Rectal smooth muscle tissue (tissue), 1 donor: ENCODE data around the gene CPNE6.

Experiments used
- H3K27ac ChIP-seq: one replicate; pipeline ENCODE4 v1.7.0; 2013; ENCODE audit warnings: low read depth, low read length, inconsistent platforms
- H3K27me3 ChIP-seq: one replicate; pipeline ENCODE4 v1.7.0; 2013; ENCODE audit warnings: low read length; ENCODE audit not compliant: control insufficient read depth, insufficient read depth
- H3K36me3 ChIP-seq: one replicate; pipeline ENCODE4 v1.7.0; 2013; ENCODE audit warnings: low read length; ENCODE audit not compliant: control insufficient read depth, insufficient read depth
- H3K4me1 ChIP-seq: one replicate; pipeline ENCODE4 v1.7.0; 2013; ENCODE audit warnings: low read length; ENCODE audit not compliant: control insufficient read depth, insufficient read depth
- H3K4me3 ChIP-seq: one replicate; pipeline ENCODE4 v1.7.0; 2013; ENCODE audit warnings: low read length
- H3K9ac ChIP-seq: one replicate; pipeline ENCODE4 v1.7.0; 2013; ENCODE audit warnings: low read length

Gene CPNE6

DNA sequence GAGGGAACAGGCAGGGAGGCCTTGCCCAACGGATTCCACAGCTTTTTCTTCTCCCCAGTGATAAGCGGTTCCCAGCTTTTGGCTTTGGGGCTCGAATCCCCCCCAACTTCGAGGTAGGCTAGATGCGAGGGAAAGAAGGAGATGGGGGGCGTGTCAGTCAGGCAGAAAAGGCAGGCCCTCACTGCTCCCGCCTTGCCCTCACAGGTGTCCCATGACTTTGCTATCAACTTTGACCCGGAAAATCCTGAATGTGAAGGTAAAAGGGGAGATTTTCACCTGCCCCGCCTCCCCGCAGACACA lies 4.9 kb downstream of the CPNE6 start:
- Histone ChIP-seq H3K4me1 (peaks cover 2% of the 10 kb centered on the region), H3K4me3 (no peak overlapping the region), H3K27me3 (no peaks in the 10 kb centered on the region), H3K36me3 (no peaks in the 10 kb centered on the region), H3K27ac (no peak overlapping the region), H3K9ac (no peak overlapping the region)

DNA sequence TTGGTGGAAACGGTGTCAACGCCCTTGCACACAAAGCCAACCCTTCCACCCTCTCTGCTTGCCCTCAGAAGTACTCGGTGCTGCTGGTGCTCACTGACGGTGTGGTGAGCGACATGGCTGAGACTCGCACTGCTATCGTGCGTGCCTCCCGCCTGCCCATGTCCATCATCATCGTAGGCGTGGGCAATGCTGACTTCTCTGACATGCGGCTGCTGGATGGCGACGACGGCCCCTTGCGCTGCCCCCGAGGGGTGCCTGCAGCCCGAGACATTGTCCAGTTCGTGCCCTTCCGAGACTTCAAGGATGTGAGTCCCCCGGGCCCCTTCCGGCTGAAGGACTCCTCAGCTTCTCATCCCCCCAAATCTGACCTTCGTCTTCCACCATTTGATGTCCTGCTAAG lies 5.7 kb downstream of the CPNE6 start:
- Histone ChIP-seq H3K27ac (no peak overlapping the region), H3K27me3 (no peaks in the 10 kb centered on the region), H3K36me3 (no peaks in the 10 kb centered on the region), H3K9ac (no peak overlapping the region), H3K4me1 (peaks cover 2% of the 10 kb centered on the region), H3K4me3 (no peak overlapping the region)

DNA sequence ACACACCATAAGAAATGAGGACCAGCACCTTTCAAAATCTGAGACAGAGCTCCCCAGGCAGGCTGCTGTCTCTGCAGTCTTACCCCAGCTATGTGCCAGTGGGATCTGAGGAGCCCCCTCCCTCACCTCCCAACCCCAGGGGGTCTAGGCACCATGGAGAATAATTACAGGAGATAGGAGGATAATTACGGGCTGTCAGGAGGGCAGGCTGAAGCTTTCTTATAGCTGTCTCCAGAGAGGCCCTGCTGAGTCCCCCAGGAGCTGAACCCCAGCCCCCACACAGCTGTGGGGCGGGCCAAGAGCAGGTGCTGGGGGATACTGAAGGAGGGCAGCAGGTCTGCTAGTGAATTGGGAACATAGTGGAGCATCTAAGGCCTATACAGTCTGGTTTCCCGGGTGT lies 6.8 kb downstream of the CPNE6 start:
- H3K4me1 ChIP-seq, result peaks cover 2% of the 10 kb centered on the region
- H3K27ac ChIP-seq, result no peak overlapping the region
- no peaks in the 10 kb centered on the region for H3K27me3 ChIP-seq
- H3K9ac ChIP-seq, result no peak overlapping the region
- H3K36me3 ChIP-seq, result no peaks in the 10 kb centered on the region
- H3K4me3 ChIP-seq, result no peak overlapping the region

DNA sequence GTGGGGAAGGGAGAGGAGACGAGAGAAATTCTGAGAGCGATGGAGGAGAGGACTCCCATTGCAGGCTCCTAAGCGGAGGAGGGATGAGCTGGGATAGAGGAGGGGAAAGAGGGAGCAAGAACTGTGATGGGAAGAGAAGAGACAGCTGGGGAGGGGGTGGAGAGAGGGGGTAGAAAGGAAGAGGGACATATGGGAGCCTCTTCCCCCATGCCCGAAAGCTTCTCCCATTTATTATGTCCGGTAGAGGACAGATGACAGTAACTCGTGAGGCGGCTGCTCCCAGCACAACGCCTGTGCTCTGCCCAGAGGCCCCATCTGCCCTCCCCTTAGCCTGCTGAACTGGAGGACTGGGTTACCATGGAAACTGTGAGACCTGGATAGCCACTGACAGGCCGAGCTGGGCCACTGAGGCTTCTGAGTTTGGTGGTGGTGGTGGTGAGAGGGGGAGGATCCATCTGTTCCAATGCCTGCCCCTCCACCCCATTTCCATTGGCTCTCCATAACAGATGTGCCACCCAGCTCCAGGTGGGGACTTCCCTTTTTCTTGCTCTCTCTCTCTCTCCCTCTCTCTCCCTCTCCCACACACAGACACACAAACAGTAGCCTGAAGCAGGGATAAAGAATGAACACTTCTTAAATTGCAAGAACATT lies 8.3 kb downstream of the CPNE6 start:
- no peaks in the 10 kb centered on the region for H3K36me3 ChIP-seq
- H3K4me3 ChIP-seq, result no peak overlapping the region
- H3K27me3 ChIP-seq, result no peaks in the 10 kb centered on the region
- peaks cover 2% of the 10 kb centered on the region for H3K4me1 ChIP-seq
- no peak overlapping the region for H3K27ac ChIP-seq
- H3K9ac ChIP-seq, result no peak overlapping the region

DNA sequence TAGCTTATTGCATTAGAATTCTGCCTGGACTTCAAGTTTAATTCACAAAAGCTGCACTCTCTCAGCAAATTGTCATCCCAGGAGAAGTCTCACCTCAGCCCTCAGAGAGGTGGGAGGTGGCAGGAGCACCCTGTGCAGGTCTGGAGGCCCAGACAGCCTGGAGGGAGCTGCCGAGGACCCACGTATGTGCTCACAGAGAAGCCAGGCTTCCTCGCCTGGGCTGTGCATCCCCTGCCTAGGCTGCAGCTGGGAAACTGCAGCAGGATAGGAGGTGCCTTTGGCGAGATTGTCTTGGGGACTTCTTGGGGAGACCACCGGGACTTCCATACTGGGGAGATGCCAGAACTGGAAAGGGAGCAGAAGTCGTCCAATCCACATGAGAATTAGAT lies 8.8 kb downstream of the CPNE6 start:
- no peak overlapping the region for H3K9ac ChIP-seq
- H3K27ac ChIP-seq, result no peak overlapping the region
- H3K27me3 ChIP-seq, result no peaks in the 10 kb centered on the region
- H3K4me1 ChIP-seq, result peaks cover 2% of the 10 kb centered on the region
- no peak overlapping the region for H3K4me3 ChIP-seq
- H3K36me3 ChIP-seq, result no peaks in the 10 kb centered on the region

GRCh38 chr14:24080888-24081738 lies 9.8 kb downstream of the CPNE6 start:
- peaks cover 2% of the 10 kb centered on the region for H3K4me1 ChIP-seq
- H3K27me3 ChIP-seq, result no peaks in the 10 kb centered on the region
- H3K36me3 ChIP-seq, result no peaks in the 10 kb centered on the region
- no peak overlapping the region for H3K9ac ChIP-seq
- H3K4me3 ChIP-seq, result peak overlapping the region; percentile 65
- H3K27ac ChIP-seq, result no peak overlapping the region

DNA sequence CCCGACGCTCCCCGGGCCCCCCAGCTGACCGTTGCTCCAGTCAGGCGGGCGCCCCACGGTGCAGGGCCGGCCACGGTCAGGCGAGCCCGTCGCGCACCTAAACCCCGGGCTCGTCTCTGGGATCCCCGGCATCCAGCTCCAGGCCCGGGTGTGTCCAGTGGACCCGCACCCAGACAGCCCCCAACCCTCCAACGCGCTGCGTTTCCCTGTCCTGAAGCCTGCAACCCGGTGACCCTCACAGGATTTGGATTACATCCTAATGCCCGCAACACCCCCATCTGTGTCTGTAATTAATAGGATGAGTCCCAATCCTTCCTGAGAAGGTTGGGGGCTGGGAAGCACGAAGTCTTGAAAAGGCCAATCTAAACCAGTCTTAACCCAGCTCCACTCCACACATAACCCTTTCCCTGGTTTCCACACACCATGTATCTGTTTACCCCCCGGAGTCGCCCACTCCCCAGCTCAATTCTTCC lies 10.4 kb downstream of the CPNE6 start:
- H3K9ac ChIP-seq, result no peak overlapping the region
- peaks cover 2% of the 10 kb centered on the region for H3K4me1 ChIP-seq
- H3K27ac ChIP-seq, result no peak overlapping the region
- no peaks in the 10 kb centered on the region for H3K27me3 ChIP-seq
- peak overlapping the region; percentile 65 for H3K4me3 ChIP-seq
- H3K36me3 ChIP-seq, result no peaks in the 10 kb centered on the region

- Histone ChIP-seq H3K4me1 (peaks cover 2% of the 10 kb centered on the region), H3K4me3 (no peak overlapping the region), H3K27ac (no peak overlapping the region), H3K9ac (no peak overlapping the region), H3K27me3 (no peaks in the 10 kb centered on the region), H3K36me3 (no peaks in the 10 kb centered on the region)
These were observed 11.2 kb downstream of the CPNE6 start for GRCh38 chr14:24082411-24083080.

DNA sequence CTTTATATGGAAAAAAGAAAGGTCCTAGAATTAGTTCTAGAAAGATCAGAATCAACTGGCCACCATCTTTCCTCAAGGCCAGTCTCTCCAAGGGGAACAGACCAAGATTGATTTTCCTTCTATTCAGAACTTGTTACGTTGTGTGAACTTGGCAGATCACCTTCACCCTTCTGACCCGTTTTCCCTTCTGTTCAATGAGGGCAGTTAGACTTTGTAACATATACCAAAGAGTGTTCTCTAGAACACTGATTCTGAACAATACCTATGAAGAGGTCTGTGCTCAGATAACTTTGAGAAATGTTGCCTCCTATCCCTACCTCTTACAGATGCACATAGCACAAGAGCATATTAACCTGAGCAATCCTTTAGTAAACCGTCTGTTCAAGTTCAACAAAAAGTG lies 12.1 kb downstream of the CPNE6 start:
- Histone ChIP-seq H3K36me3 (no peaks in the 10 kb centered on the region), H3K27ac (no peak overlapping the region), H3K4me3 (no peak overlapping the region), H3K4me1 (peaks cover 2% of the 10 kb centered on the region), H3K27me3 (no peaks in the 10 kb centered on the region), H3K9ac (no peak overlapping the region)

DNA sequence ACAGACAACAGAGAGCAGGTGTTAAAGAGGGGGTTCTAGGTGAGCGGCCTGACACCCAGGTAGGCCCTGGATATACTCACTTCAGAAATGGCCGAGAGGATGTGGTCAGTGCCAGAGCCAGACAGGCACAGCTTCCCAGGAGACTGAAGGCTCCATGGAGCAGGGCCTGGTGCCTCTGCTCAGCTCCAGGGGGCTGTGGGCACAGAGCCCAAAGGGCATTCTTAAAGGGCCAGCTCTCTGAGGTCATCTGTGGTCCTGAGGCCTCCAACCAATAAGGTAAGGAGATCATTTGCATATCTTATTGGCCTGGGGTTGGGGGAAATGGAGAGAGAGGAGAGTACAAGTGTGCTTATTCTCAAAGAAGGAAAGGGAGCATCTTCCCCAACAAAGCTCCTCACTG lies 13.1 kb downstream of the CPNE6 start:
- peaks cover 2% of the 10 kb centered on the region for H3K4me1 ChIP-seq
- no peak overlapping the region for H3K9ac ChIP-seq
- H3K36me3 ChIP-seq, result no peaks in the 10 kb centered on the region
- H3K27ac ChIP-seq, result no peak overlapping the region
- H3K27me3 ChIP-seq, result no peaks in the 10 kb centered on the region
- no peak overlapping the region for H3K4me3 ChIP-seq

GRCh38 chr14:24085215-24085614 lies 13.9 kb downstream of the CPNE6 start:
- no peaks in the 10 kb centered on the region for H3K27me3 ChIP-seq
- no peak overlapping the region for H3K4me3 ChIP-seq
- no peak overlapping the region for H3K27ac ChIP-seq

DNA sequence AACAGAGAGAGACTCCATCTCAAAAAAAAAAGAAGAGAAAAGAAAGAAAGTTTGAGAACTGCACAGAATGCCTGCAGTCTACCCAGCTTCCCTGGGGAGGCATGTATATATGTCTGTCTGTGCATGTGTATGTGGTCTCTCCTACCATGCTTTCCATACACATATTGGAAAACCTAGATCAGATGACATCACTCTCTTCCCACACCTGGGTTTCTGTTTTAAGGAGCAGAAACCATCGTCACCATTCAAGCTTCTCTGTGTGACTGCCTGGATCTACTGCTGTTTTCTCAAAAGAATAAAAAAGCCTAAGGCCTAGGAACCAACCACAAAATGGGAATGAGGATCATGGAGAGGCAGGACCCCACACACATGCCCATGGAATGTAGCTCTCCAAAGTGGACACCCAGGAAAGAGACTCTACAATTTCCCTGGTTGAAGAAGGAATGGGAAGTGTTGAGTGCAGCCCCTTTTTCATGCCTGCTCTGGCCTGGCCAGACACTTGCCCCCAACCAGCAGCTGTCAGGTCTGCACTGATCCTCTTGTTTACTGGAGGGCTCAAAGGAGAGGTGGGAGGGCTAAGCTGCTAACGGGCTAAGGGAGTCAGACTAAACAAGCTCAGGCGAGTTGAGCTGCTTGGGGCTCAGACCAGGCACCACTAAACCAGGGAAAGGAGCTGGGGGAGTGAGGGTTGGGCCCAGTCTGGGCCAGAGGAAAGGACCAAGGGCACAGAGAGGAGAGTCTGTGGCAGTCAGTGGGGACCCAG lies 15.0 kb downstream of the CPNE6 start:
- H3K27ac ChIP-seq, result no peak overlapping the region
- no peaks in the 10 kb centered on the region for H3K36me3 ChIP-seq
- H3K4me1 ChIP-seq, result no peaks in the 10 kb centered on the region
- no peaks in the 10 kb centered on the region for H3K27me3 ChIP-seq
- H3K9ac ChIP-seq, result no peak overlapping the region
- no peak overlapping the region for H3K4me3 ChIP-seq

More at GRCh38 chr14:24085215-24085614, 13.9 kb downstream of the CPNE6 start:
- peaks cover 2% of the 10 kb centered on the region for H3K4me1 ChIP-seq
- H3K36me3 ChIP-seq, result no peaks in the 10 kb centered on the region
- H3K9ac ChIP-seq, result no peak overlapping the region
